ENCODE results near the gene NOP14.
"Not testable (repeated sequence)": the region's sequence is repeated elsewhere in the genome, so short reads cannot be mapped to it uniquely, and the experiment has no call there.

The NOP14 gene

DNA sequence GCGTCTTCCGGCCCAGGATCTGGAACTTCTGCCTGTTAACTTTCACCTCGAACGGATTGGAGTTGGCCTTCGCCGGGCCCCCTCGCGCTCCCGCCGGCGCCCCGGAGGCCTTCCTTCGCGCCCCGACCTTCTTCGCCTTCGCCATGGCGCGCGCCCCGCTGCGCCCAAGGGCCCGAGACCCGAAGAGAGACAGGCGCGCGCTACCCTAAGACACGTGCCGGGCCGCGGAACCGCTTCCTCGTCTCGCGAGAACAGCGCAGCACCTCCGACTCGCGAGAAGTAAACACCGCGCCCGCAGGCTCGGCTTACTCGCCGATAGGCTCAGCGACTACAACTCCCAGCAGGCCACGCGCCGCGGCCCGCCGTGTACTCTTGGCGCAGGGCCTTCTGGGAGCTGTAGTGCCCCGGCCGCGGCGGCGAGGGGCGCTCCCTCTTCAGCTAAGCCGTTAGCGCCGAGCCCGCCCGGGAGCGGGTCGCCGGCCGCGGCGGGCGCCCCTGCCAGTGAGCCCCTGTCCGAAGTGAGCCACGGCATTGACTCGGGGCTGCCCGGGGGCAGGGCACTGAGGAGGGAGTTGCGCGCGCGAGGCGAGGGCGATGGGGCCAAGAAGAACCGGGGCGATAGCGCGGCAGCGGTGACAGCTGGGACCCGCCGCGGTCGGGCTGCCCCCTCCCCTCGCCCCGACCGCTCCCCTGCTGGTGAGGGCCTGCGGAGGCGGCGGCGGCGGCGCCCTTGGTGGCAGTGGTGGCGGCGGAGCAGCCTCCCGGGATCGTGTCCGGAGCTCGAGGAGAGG lies at the start of gene NOP14, which contains the start of gene GRK4:
NOP14 (minus strand) TSS at position 232 of the 791 bp plus-strand sequence; CDS start at position 145, 87 bp downstream.
GRK4 (plus strand) TSS at position 397 of the 791 bp plus-strand sequence. CDS start 500 bp downstream, outside the sequence.
- Histone ChIP-seq H3K36me3 (ENCODE audit: control insufficient read depth, insufficient read depth, low read length) (peaks cover 6% of the 10 kb centered on the region), H3K27me3 (ENCODE audit: control insufficient read depth, insufficient read depth, low read length) (peaks cover 11% of the 10 kb centered on the region), H3K9me3 (ENCODE audit: control insufficient read depth, insufficient read depth, low read length) (no peaks in the 10 kb centered on the region), H3K4me1 (ENCODE audit: control insufficient read depth, insufficient read depth, low read length) (0 out of 2 replicates have a peak, but pooled peaks cover 6% of the 10 kb centered on the region), H3K9ac (ENCODE audit: low read depth, low read length) (peak within 1 kb of the TSS; percentile 82), H3K27ac (ENCODE audit: low read depth, low read length) (peak within 1 kb of the TSS; percentile 86), H3K4me3 (ENCODE audit: low read depth, low read length) (peak within 1 kb of the TSS; percentile 81)

DNA sequence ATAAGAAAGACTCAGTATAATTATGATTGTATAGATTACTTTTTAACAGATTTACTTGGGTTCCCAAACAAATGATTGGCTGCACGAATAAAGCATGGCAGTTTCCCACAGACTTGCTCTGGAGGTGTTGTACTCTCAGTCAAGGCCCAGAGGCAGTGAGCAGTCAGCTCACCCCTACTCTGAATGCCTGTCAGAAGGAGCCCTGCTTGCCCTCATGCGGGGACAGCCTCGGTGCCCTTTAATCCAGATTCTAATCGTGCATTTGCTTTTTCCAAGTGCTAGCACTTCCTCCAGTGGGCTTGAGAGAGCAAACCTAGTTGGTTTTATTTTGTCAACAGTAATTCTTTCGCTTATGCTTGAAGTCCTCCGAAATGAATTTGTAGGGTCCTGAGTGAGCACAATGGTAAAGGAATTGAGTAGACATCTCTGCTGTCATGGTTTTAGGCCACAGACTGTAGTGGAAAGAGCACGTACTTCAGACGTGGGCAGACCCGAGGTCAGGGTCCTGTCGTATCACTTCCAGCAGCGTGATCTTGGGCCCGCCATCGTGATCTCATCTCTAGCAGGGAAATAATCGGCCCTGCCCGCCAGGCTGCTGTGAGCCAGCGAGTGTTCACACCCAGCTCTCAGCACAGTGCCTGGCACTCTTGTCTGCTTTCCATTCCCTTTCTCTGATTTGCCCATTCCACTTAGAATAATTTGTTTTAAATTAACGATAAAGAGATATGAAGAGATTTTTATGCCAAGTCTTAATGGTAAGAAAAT lies 48.4 kb upstream of the NOP14 start:
- Histone ChIP-seq H3K4me3 (ENCODE audit: low read depth, low read length) (no peak overlapping the region), H3K36me3 (ENCODE audit: control insufficient read depth, insufficient read depth, low read length) (no peaks in the 10 kb centered on the region), H3K9ac (ENCODE audit: low read depth, low read length) (no peak overlapping the region), H3K27ac (ENCODE audit: low read depth, low read length) (no peak overlapping the region), H3K27me3 (ENCODE audit: control insufficient read depth, insufficient read depth, low read length) (no peaks in the 10 kb centered on the region), H3K9me3 (ENCODE audit: control insufficient read depth, insufficient read depth, low read length) (no peaks in the 10 kb centered on the region), H3K4me1 (ENCODE audit: control insufficient read depth, insufficient read depth, low read length) (no peaks in the 10 kb centered on the region)

DNA sequence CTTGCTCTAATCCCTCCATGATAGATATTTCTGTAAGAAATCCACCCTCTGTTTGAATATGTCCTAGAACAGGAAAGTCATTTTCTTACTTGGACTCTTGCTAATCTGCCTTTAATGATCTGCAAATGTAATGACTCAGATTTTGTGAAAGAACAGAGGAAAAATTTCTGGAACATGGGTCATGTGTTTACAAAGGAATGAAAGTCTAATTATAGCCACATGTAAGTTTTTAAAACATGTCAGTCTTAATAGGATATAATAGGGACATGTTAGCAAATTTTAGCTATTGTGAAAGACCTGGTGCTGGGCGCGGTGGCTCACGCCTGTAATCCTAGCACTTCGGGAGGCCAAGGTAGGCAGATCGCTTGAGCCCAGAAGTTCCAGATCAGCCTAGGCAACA lies 47.8 kb upstream of the NOP14 start:
- Histone ChIP-seq H3K27me3 (ENCODE audit: control insufficient read depth, insufficient read depth, low read length) (no peaks in the 10 kb centered on the region), H3K9ac (ENCODE audit: low read depth, low read length) (no peak overlapping the region), H3K27ac (ENCODE audit: low read depth, low read length) (no peak overlapping the region), H3K36me3 (ENCODE audit: control insufficient read depth, insufficient read depth, low read length) (no peaks in the 10 kb centered on the region), H3K4me1 (ENCODE audit: control insufficient read depth, insufficient read depth, low read length) (no peaks in the 10 kb centered on the region), H3K9me3 (ENCODE audit: control insufficient read depth, insufficient read depth, low read length) (no peaks in the 10 kb centered on the region), H3K4me3 (ENCODE audit: low read depth, low read length) (no peak overlapping the region)

DNA sequence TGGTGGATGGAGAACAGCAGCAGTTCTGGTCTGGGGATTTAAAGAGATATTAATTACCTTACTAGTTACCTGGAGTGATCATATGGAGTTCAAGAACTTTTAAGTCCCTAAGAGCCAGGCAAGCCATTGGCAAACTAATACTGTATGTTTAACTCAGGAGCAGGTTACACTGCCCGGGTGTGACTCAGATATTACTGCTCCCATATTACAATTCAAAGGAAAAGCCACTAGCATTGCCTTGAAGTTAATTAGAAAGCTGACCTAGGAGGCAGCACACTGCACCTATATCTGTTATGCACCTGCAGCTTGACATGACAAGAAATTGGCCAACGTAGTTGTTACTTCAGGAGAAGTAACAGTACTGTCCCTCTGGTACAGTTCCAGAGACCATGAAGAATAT lies 47.4 kb upstream of the NOP14 start:
- H3K9ac ChIP-seq (ENCODE audit: low read depth, low read length), result no peak overlapping the region
- H3K27ac ChIP-seq (ENCODE audit: low read depth, low read length), result no peak overlapping the region
- no peaks in the 10 kb centered on the region for H3K9me3 ChIP-seq (ENCODE audit: control insufficient read depth, insufficient read depth, low read length)
- no peak overlapping the region for H3K4me3 ChIP-seq (ENCODE audit: low read depth, low read length)
- no peaks in the 10 kb centered on the region for H3K4me1 ChIP-seq (ENCODE audit: control insufficient read depth, insufficient read depth, low read length)
- no peaks in the 10 kb centered on the region for H3K27me3 ChIP-seq (ENCODE audit: control insufficient read depth, insufficient read depth, low read length)
- no peaks in the 10 kb centered on the region for H3K36me3 ChIP-seq (ENCODE audit: control insufficient read depth, insufficient read depth, low read length)

DNA sequence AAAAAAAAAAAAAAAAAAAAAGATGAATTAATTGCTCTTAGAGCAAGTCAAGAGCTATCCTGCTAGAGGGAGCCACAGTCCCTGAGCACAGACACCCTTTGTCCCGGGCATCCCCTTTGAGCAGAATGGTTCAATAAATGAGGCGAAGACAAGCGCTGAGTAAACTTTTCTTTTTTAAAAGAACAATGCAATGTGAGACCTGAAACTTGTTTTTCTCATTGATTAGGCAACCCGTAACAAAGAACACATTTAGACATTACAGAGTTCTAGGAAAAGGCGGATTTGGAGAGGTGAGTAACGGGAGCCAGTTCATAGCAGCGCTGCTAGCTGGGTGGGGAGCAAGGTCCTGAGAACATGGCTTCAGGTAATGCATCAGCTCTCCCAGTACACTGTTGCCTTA lies 46.2 kb upstream of the NOP14 start:
- Histone ChIP-seq H3K9ac (ENCODE audit: low read depth, low read length) (no peak overlapping the region), H3K4me3 (ENCODE audit: low read depth, low read length) (no peak overlapping the region), H3K9me3 (ENCODE audit: control insufficient read depth, insufficient read depth, low read length) (no peaks in the 10 kb centered on the region), H3K27ac (ENCODE audit: low read depth, low read length) (no peak overlapping the region), H3K27me3 (ENCODE audit: control insufficient read depth, insufficient read depth, low read length) (no peaks in the 10 kb centered on the region), H3K36me3 (ENCODE audit: control insufficient read depth, insufficient read depth, low read length) (no peaks in the 10 kb centered on the region), H3K4me1 (ENCODE audit: control insufficient read depth, insufficient read depth, low read length) (no peaks in the 10 kb centered on the region)

DNA sequence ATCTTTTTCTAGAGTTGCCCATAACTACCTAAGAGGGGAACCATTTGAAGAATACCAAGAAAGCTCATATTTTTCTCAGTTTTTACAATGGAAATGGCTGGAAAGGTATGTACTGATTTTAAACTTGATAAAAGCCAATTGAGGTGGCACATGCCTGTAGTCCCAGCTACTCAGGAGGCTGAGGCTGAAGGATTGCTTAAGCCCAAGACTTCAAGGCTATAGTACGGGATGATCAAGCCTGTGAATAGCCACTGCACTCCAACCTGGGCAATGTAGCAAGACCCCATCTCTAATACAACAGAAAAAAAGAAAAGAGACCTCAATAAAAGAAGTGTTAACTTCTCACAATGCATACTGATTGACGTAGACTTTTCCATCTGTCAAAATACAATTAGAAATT lies 44.5 kb upstream of the NOP14 start:
- H3K9me3 ChIP-seq (ENCODE audit: control insufficient read depth, insufficient read depth, low read length), result no peaks in the 10 kb centered on the region
- no peak overlapping the region for H3K27ac ChIP-seq (ENCODE audit: low read depth, low read length)
- H3K4me1 ChIP-seq (ENCODE audit: control insufficient read depth, insufficient read depth, low read length), result no peaks in the 10 kb centered on the region
- H3K27me3 ChIP-seq (ENCODE audit: control insufficient read depth, insufficient read depth, low read length), result no peaks in the 10 kb centered on the region
- H3K36me3 ChIP-seq (ENCODE audit: control insufficient read depth, insufficient read depth, low read length), result no peaks in the 10 kb centered on the region
- no peak overlapping the region for H3K9ac ChIP-seq (ENCODE audit: low read depth, low read length)
- no peak overlapping the region for H3K4me3 ChIP-seq (ENCODE audit: low read depth, low read length)

DNA sequence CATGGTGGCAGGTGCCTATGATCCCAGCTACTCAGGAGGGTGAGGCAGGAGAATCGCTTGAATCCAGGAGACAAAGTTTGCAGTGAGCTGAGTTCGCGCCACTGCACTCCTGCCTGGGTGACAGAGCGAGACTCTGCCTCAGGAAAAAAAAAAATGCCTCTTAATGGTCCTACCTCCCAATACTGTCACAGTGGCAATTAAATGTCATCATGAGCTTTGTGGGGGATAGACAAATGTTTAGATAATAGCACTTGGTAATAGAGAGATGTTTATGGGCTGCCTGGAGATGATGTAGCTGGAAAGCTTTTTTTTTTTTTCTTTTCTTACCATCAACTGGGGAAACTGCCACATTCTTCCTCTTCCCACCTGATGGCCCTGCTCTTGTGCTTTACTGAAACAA lies 33.2 kb upstream of the NOP14 start:
- no peaks in the 10 kb centered on the region for H3K27me3 ChIP-seq (ENCODE audit: control insufficient read depth, insufficient read depth, low read length)
- H3K27ac ChIP-seq (ENCODE audit: low read depth, low read length), result no peak overlapping the region
- no peaks in the 10 kb centered on the region for H3K9me3 ChIP-seq (ENCODE audit: control insufficient read depth, insufficient read depth, low read length)
- H3K9ac ChIP-seq (ENCODE audit: low read depth, low read length), result no peak overlapping the region
- H3K4me1 ChIP-seq (ENCODE audit: control insufficient read depth, insufficient read depth, low read length), result no peaks in the 10 kb centered on the region
- H3K36me3 ChIP-seq (ENCODE audit: control insufficient read depth, insufficient read depth, low read length), result no peaks in the 10 kb centered on the region
- no peak overlapping the region for H3K4me3 ChIP-seq (ENCODE audit: low read depth, low read length)

DNA sequence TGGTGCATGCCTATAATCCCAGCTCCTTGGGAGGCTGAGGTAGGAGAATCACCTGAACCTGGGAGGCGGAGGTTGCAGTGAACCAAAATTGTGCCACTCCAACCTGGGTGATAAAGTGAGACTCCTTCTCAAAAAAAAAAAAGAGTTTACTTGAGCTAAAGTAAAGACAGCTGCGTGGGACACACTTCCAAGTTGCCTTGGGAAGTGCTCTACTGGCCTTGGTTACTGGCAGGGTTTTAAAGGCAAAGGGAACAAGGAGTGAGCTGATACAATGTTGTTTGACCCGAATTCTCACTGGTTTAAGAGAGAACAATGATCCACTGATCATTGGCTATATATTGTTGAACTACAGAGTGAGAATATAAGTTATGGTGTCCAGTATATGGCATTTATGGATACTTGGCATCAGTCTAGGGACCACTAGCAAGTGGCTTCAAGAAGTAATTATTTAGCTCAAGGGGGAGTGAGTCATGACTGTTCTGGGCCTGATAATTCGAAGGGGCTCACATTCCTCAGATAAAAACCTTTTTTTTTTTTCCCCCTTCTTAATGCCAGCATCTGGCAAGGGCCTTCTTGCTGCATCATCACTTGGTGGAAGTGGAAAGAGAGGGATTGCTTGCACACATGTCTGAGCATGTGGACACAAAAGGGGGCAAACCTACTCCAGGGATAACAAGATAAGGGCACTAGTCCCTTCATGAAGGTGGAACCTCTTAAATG lies 32.5 kb upstream of the NOP14 start:
- Histone ChIP-seq H3K4me3 (ENCODE audit: low read depth, low read length) (no peak overlapping the region), H3K4me1 (ENCODE audit: control insufficient read depth, insufficient read depth, low read length) (no peaks in the 10 kb centered on the region), H3K27ac (ENCODE audit: low read depth, low read length) (no peak overlapping the region), H3K27me3 (ENCODE audit: control insufficient read depth, insufficient read depth, low read length) (no peaks in the 10 kb centered on the region), H3K9me3 (ENCODE audit: control insufficient read depth, insufficient read depth, low read length) (no peaks in the 10 kb centered on the region), H3K9ac (ENCODE audit: low read depth, low read length) (no peak overlapping the region), H3K36me3 (ENCODE audit: control insufficient read depth, insufficient read depth, low read length) (no peaks in the 10 kb centered on the region)

DNA sequence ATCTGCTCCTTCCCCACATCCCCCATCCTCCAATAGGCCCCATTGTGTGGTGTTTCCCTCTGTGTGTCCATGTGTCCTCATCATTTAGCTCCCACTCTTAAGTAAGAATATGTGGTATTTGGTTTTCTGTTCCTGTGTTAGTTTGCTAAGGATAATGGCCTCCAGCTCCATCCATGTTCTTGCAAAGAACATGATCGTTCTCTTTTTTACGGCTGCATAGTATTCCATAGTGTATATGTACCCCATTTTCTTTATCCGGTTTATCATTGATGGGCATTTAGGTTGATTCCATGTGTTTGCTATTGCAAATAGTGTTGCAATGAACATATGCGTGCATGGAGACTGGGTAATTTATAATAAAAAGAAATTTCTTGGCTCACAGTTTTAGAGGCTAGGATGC lies 31.7 kb upstream of the NOP14 start:
- H3K27me3 ChIP-seq (ENCODE audit: control insufficient read depth, insufficient read depth, low read length), result no peaks in the 10 kb centered on the region
- no peaks in the 10 kb centered on the region for H3K4me1 ChIP-seq (ENCODE audit: control insufficient read depth, insufficient read depth, low read length)
- H3K27ac ChIP-seq (ENCODE audit: low read depth, low read length), result no peak overlapping the region
- no peak overlapping the region for H3K9ac ChIP-seq (ENCODE audit: low read depth, low read length)
- no peak overlapping the region for H3K4me3 ChIP-seq (ENCODE audit: low read depth, low read length)
- H3K9me3 ChIP-seq (ENCODE audit: control insufficient read depth, insufficient read depth, low read length), result no peaks in the 10 kb centered on the region
- no peaks in the 10 kb centered on the region for H3K36me3 ChIP-seq (ENCODE audit: control insufficient read depth, insufficient read depth, low read length)

DNA sequence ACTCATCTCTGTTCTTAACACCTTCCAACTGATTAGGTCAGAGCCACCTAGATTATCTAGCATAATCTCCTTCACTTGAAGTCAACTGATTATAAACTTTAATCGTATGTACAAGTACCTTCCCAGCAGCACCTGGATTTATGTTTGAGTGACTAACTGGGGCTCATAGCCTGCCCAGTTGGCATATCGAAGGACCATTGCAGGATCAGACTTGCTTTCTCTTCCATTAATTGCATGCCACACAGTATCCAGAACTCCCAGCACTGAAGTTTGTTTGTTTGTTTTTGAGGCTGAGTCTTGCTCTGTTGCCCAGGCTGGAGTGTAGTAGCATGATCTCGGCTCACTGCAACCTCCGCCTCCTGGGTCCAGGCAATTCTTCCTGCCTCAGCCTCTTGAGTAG lies 28.0 kb upstream of the NOP14 start:
- Histone ChIP-seq H3K9ac (ENCODE audit: low read depth, low read length) (no peak overlapping the region), H3K4me1 (ENCODE audit: control insufficient read depth, insufficient read depth, low read length) (no peaks in the 10 kb centered on the region), H3K9me3 (ENCODE audit: control insufficient read depth, insufficient read depth, low read length) (no peaks in the 10 kb centered on the region), H3K27ac (ENCODE audit: low read depth, low read length) (no peak overlapping the region), H3K4me3 (ENCODE audit: low read depth, low read length) (no peak overlapping the region), H3K27me3 (ENCODE audit: control insufficient read depth, insufficient read depth, low read length) (no peaks in the 10 kb centered on the region), H3K36me3 (ENCODE audit: control insufficient read depth, insufficient read depth, low read length) (no peaks in the 10 kb centered on the region)

DNA sequence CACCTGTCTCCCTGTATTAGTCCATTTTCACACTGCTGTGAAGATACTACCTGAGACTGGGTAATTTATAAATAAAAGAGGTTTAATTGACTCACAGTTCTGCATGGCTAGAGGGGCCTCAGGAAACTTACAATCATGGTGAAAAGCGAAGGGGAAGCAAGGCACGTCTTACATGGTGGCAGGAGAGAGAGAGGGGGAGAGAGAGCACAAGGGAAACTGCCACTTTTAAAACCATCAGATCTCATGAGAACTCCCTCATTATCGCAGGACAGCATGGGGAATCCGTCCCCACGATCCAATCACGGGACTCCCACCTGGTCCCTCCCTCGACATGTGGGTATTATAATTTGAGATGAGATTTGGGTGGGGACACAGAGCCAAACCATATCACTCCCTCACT lies 20.5 kb upstream of the NOP14 start:
- H3K9me3 ChIP-seq (ENCODE audit: control insufficient read depth, insufficient read depth, low read length); H3K4me3 ChIP-seq (ENCODE audit: low read depth, low read length); H3K4me1 ChIP-seq (ENCODE audit: control insufficient read depth, insufficient read depth, low read length); H3K27ac ChIP-seq (ENCODE audit: low read depth, low read length); H3K36me3 ChIP-seq (ENCODE audit: control insufficient read depth, insufficient read depth, low read length); H3K27me3 ChIP-seq (ENCODE audit: control insufficient read depth, insufficient read depth, low read length); H3K9ac ChIP-seq (ENCODE audit: low read depth, low read length): not testable (repeated sequence)

All from HUES48 (cell line).